BLaER1 treated with 17β-estradiol and CSF1 and Interleukin-3, amounts not matched to agents 10 nM and 100 nM (cell line): ENCODE results near the gene NADK2.

Source experiments
- H3K27ac ChIP-seq, 11 experiments: shearing (Covaris generic); formaldehyde crosslinking; 2 replicates each; pipeline ENCODE4 v1.8.1; 2022
- H3K27me3 ChIP-seq, 11 experiments: shearing (Covaris generic); formaldehyde crosslinking; 2 replicates each; pipeline ENCODE4 v1.8.1; 2022
- H3K36me3 ChIP-seq, 11 experiments: shearing (Covaris generic); formaldehyde crosslinking; 2 replicates each; pipeline ENCODE4 v1.8.1; 2022
- H3K4me1 ChIP-seq, 10 experiments: shearing (Covaris generic); formaldehyde crosslinking; 2 replicates each; pipeline ENCODE4 v1.8.1; 2022
- H3K4me2 ChIP-seq, 11 experiments: shearing (Covaris generic); formaldehyde crosslinking; 2 replicates each; pipeline ENCODE4 v1.8.1; 2022
- H3K4me3 ChIP-seq, 10 experiments: shearing (Covaris generic); formaldehyde crosslinking; 2 replicates each; pipeline ENCODE4 v1.8.1; 2022
- H3K9ac ChIP-seq, 11 experiments: shearing (Covaris generic); formaldehyde crosslinking; 2 replicates each; pipeline ENCODE4 v1.8.1; 2022
- H3K9me3 ChIP-seq, 11 experiments: shearing (Covaris generic); formaldehyde crosslinking; replicated peaks in 1 of 11; 2 replicates each; pipeline ENCODE4 v1.8.1; 2022
- H4K20me1 ChIP-seq, 11 experiments: shearing (Covaris generic); formaldehyde crosslinking; 2 replicates each; pipeline ENCODE4 v1.8.1; 2022
- Cebpa-rat ChIP-seq, 11 experiments: shearing (Covaris generic); IDR thresholded peaks; 2 replicates each; pipeline ENCODE4 v1.8.1; 2022

Gene NADK2

GRCh38 chr5:36180556-36181350 is 61.0 kb downstream of the NADK2 start:
- Histone ChIP-seq H3K27me3 (no peaks in the 10 kb centered on the region), H3K36me3 (peaks cover 56 to 83% (median 65%) of the 10 kb centered on the region in 11 experiments), H3K4me3 (no peak overlapping the region), H3K4me1 (peaks cover 14 to 27% (median 23%) of the 10 kb centered on the region in 10 experiments), H4K20me1 (no peaks in the 10 kb centered on the region), H3K27ac (no peak overlapping the region), H3K4me2 (no peak overlapping the region), H3K9me3 (peaks cover 0 to 25% (median 7%) of the 10 kb centered on the region in 11 experiments; a peak in 8 of 22 replicates), H3K9ac (no peak overlapping the region)
- TF ChIP-seq Cebpa-rat (IDR thresholded peaks at IDR 0.05), result no peak

DNA sequence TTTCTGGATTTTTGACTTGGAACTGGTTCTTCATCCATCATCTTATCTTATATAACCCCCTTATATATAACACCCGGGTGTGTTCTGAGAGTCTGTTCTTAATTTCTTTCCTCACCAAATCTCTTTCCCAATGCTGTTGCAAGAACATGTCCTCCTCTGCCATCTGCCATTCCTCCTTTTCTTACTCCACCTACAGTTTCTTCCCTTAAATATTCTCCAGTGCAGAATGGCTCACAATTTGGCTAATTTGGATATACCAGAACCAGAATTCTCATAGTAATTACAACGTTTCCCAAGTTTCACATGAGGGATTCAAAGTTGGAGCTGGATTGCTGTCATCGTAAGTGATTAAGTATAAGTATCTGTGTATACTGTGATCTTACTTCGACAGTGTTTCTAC is 61.8 kb downstream of the NADK2 start:
- peaks cover 0 to 18% (median 6%) of the 10 kb centered on the region in 11 experiments; a peak in 8 of 22 replicates for H3K9me3 ChIP-seq
- H4K20me1 ChIP-seq, result no peaks in the 10 kb centered on the region
- no peak overlapping the region for H3K27ac ChIP-seq
- no peak overlapping the region for H3K4me3 ChIP-seq
- no peak for TF ChIP-seq Cebpa-rat (IDR thresholded peaks at IDR 0.05)
- no peak overlapping the region for H3K4me2 ChIP-seq
- no peak overlapping the region for H3K9ac ChIP-seq
- no peaks in the 10 kb centered on the region for H3K27me3 ChIP-seq
- peaks cover 14 to 27% (median 23%) of the 10 kb centered on the region in 10 experiments for H3K4me1 ChIP-seq
- H3K36me3 ChIP-seq, result peaks cover 59 to 91% (median 73%) of the 10 kb centered on the region in 11 experiments

GRCh38 chr5:36178524-36178890 is 63.2 kb downstream of the NADK2 start:
- peaks cover 14 to 27% (median 23%) of the 10 kb centered on the region in 10 experiments for H3K4me1 ChIP-seq
- H3K4me2 ChIP-seq, result peak overlapping the region in 8 of 11 experiments; percentile 37 to 80 (median 68); a peak in 15 of 22 replicates
- no peak overlapping the region; a peak in 1 of 20 replicates for H3K4me3 ChIP-seq
- peak overlapping the region in 6 of 11 experiments; percentile 3 to 68 (median 63); a peak in 9 of 22 replicates for H3K27ac ChIP-seq
- no peaks in the 10 kb centered on the region for H4K20me1 ChIP-seq
- peaks cover 71 to 94% (median 82%) of the 10 kb centered on the region in 11 experiments for H3K36me3 ChIP-seq
- TF ChIP-seq Cebpa-rat (IDR thresholded peaks at IDR 0.05), result no peak
- peak overlapping the region in 5 of 11 experiments; percentile 26 to 63 (median 57); a peak in 11 of 22 replicates for H3K9ac ChIP-seq
- H3K9me3 ChIP-seq, result peaks cover 0 to 7% (median 0%) of the 10 kb centered on the region in 11 experiments; a peak in 5 of 22 replicates
- H3K27me3 ChIP-seq, result no peaks in the 10 kb centered on the region

DNA sequence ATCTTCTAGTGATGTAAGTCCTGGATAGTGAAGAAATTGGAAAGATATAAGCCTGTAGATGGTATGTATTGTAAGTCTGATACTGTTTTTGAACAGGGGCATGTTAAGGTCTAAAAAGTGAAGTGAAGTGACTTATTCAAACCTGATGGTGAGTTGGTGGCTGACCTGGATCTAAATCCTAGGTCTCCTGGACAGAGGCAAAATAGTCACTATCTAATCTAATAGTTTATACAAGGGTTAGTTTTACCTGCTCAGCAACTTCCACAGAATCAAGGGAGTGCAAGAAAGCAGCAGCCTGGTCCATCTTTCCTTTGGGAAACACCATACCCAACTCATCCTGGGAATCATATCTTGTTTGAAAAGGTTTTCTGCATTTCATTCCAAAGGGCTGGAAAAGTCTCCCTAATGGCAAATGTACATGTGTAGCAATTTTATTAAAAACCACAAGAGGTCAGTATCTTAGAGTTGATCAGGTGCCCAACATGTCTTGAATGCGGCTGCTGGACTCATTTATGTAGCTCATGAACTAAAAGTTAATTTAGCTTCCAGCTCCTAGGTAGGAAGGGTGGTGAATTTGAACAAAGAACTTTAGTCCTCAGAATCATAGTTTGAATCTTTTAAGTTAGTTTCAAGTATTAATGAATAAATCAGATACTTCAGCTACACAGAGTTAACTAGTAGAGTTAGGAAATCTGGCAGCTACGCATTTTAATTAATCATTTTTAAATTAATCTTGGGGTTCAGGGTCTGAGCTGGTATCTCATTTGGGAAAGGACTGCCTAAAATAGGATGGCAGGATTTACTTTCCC is 63.8 kb downstream of the NADK2 start:
- Histone ChIP-seq H3K27me3 (no peaks in the 10 kb centered on the region), H3K9ac (peak overlapping the region in 7 of 11 experiments; percentile 2 to 63 (median 29); a peak in 10 of 22 replicates), H3K27ac (peak overlapping the region in 8 of 11 experiments; percentile 24 to 68 (median 58); a peak in 16 of 22 replicates), H3K4me2 (peak overlapping the region; percentile 28 to 80 (median 63); a peak in 19 of 22 replicates), H3K9me3 (peaks cover 0 to 5% (median 0%) of the 10 kb centered on the region in 11 experiments; a peak in 3 of 22 replicates), H3K4me3 (no peak overlapping the region; a peak in 1 of 20 replicates), H3K4me1 (peaks cover 14 to 27% (median 23%) of the 10 kb centered on the region in 10 experiments), H4K20me1 (no peaks in the 10 kb centered on the region), H3K36me3 (peaks cover 71 to 94% (median 82%) of the 10 kb centered on the region in 11 experiments)
- TF ChIP-seq Cebpa-rat (IDR thresholded peaks at IDR 0.05), result no peak

- peak overlapping the region in 8 of 11 experiments; percentile 24 to 68 (median 58); a peak in 16 of 22 replicates for H3K27ac ChIP-seq
- TF ChIP-seq Cebpa-rat (IDR thresholded peaks at IDR 0.05), result no peak
- H3K4me3 ChIP-seq, result no peak overlapping the region; a peak in 1 of 20 replicates
- H3K4me2 ChIP-seq, result peak overlapping the region; percentile 28 to 80 (median 63); a peak in 19 of 22 replicates
- no peaks in the 10 kb centered on the region for H3K27me3 ChIP-seq
- no peaks in the 10 kb centered on the region for H4K20me1 ChIP-seq
- H3K36me3 ChIP-seq, result peaks cover 71 to 94% (median 82%) of the 10 kb centered on the region in 11 experiments
- H3K4me1 ChIP-seq, result peaks cover 14 to 27% (median 23%) of the 10 kb centered on the region in 10 experiments
- H3K9ac ChIP-seq, result peak overlapping the region in 8 of 11 experiments; percentile 2 to 63 (median 28); a peak in 7 of 22 replicates
- no peaks in the 10 kb centered on the region; a peak in 1 of 22 replicates for H3K9me3 ChIP-seq
Measured at GRCh38 chr5:36177154-36177553, 64.6 kb downstream of the NADK2 start.

DNA sequence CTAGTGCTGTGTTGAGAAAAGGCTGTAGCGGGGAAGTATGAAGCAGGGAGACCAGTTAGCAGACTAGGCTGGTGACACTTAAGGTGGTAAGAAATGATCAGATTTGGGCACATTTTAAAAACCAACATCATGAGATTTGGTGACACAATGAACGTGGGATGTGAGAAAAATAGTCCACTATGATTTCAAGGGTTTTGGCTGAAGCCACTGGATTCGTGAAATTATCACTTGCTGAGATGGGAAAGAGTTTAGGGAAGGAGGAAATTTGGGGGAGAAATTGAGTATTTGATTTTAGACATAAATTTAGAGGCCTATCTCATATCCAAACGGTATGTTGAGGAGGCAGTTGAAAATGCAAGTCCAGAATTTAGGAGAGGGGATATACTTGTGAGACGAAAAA is 66.7 kb downstream of the NADK2 start:
- Histone ChIP-seq H3K36me3 (peaks cover 71 to 94% (median 82%) of the 10 kb centered on the region in 11 experiments), H3K4me3 (no peak overlapping the region), H4K20me1 (no peaks in the 10 kb centered on the region), H3K4me2 (no peak overlapping the region), H3K9ac (no peak overlapping the region), H3K27me3 (no peaks in the 10 kb centered on the region), H3K27ac (no peak overlapping the region), H3K4me1 (peaks cover 21 to 39% (median 26%) of the 10 kb centered on the region in 10 experiments), H3K9me3 (no peaks in the 10 kb centered on the region)
- TF ChIP-seq Cebpa-rat (IDR thresholded peaks at IDR 0.05), result no peak

DNA sequence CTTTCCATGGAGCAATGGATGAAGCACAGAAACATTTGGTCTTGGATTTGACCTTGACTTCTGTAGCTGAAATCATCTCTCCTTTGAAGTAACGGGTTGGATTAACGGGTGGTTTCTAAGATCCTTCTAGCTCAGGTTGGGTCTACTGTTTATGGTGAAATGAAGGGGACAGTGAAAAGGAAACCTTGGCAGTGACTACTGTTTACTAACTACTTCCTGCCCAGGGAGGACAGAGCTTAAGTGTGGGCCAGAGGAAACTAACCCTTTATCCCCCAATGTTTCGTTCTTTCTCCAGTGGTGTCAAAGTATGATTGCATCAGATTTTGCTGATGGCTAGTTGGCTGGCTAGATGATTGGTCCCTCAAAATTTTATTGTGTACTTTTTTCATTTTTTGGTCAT is 67.6 kb downstream of the NADK2 start:
- no peak for TF ChIP-seq Cebpa-rat (IDR thresholded peaks at IDR 0.05)
- H4K20me1 ChIP-seq, result no peaks in the 10 kb centered on the region
- no peak overlapping the region for H3K4me3 ChIP-seq
- H3K36me3 ChIP-seq, result peaks cover 65 to 93% (median 82%) of the 10 kb centered on the region in 11 experiments
- no peak overlapping the region for H3K9ac ChIP-seq
- H3K27me3 ChIP-seq, result no peaks in the 10 kb centered on the region
- no peaks in the 10 kb centered on the region for H3K9me3 ChIP-seq
- H3K4me2 ChIP-seq, result no peak overlapping the region
- peak overlapping the region in 1 of 11 experiments; percentile 20; a peak in 2 of 22 replicates for H3K27ac ChIP-seq
- peaks cover 21 to 39% (median 26%) of the 10 kb centered on the region in 10 experiments for H3K4me1 ChIP-seq

DNA sequence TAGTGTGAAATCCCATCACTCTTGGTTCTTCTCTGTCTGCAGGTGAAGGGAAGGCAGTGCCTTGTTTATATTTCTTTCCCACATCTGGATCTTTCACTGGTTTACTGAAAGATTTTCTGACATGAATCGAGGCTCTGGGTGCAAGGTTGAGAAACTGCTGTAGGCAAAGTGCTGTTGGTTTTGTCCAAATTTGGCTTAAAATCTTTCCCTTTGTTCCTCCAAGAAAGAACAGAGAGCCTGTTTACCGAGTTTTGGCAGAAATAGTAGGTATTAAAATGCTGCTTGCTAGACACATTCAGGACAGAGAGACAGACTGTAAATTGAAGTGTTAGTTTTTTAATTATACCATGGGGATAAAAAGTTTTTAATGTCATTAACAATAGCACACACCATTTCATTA is 68.3 kb downstream of the NADK2 start:
- no peak overlapping the region for H3K4me2 ChIP-seq
- H3K27me3 ChIP-seq, result no peaks in the 10 kb centered on the region
- H3K4me1 ChIP-seq, result peaks cover 17 to 36% (median 20%) of the 10 kb centered on the region in 10 experiments
- H4K20me1 ChIP-seq, result no peaks in the 10 kb centered on the region
- no peak for TF ChIP-seq Cebpa-rat (IDR thresholded peaks at IDR 0.05)
- H3K4me3 ChIP-seq, result no peak overlapping the region
- peaks cover 64 to 93% (median 82%) of the 10 kb centered on the region in 11 experiments for H3K36me3 ChIP-seq
- H3K9ac ChIP-seq, result no peak overlapping the region
- H3K27ac ChIP-seq, result no peak overlapping the region
- no peaks in the 10 kb centered on the region for H3K9me3 ChIP-seq
